Esophagus muscularis mucosa (tissue), 4 donors: Measurements from ENCODE around the gene REC8. TPM values are rescaled to one million over a fixed set of nuclear protein-coding genes. Genes with fewer than 3 reads are reported as not detected.
A peak's percentile ranks its signal among the peaks of the same experiment; 100 is the strongest.

Experiments
- DNase-seq: peaks from one replicate; pipeline ENCODE4 v3.0.0-alpha.2; 2017; ENCODE audit errors: extremely low spot score
- H3K27ac ChIP-seq, 4 donors: fragments of 200-600 bp; sonication (generic); replicated peaks in 1 of 4; 1 replicate in 3 of 4; 2 replicates in 1 of 4; pipeline ENCODE4 v1.5.1; 2016 to 2019; ENCODE audit warnings: mild to moderate bottlenecking in 1 of 4
- H3K27me3 ChIP-seq, 4 donors: fragments of 200-600 bp; sonication (generic); one replicate each; pipeline versions ENCODE4 v1.5.1 to v1.6.0; 2016 to 2019
- H3K36me3 ChIP-seq, 4 donors: fragments of 200-600 bp; sonication (generic); one replicate each; pipeline ENCODE4 v1.5.1; 2016 to 2019
- H3K4me1 ChIP-seq, 4 donors: fragments of 200-600 bp; sonication (generic); one replicate each; pipeline ENCODE4 v1.5.1; 2016 to 2019
- H3K4me3 ChIP-seq, 4 donors: fragments of 200-600 bp; sonication (generic); 1 replicate in 2 of 4; 2 replicates in 2 of 4; pipeline ENCODE4 v1.5.1; 2016 to 2019; ENCODE audit warnings: mild to moderate bottlenecking in 4 of 4, moderate library complexity in 1 of 4
- H3K9me3 ChIP-seq, 4 donors: fragments of 200-600 bp; sonication (generic); 1 replicate in 3 of 4; 2 replicates in 1 of 4; pipeline ENCODE4 v1.5.1; 2016 to 2019
- CTCF ChIP-seq, 3 experiments: fragments of 200-600 bp in 2 of 3; fragments of 450-650 bp in 1 of 3; sonication (generic) in 2 of 3; IDR thresholded peaks; one replicate each; pipeline ENCODE4 v1.5.1; 2017 to 2019; ENCODE audit warnings: antibody characterized with exemption in 3 of 3, mild to moderate bottlenecking in 2 of 3, moderate library complexity in 1 of 3
- EP300 ChIP-seq: sonication (generic); formaldehyde crosslinking; IDR thresholded peaks from one replicate; pipeline ENCODE4 v1.6.1; 2017; ENCODE audit warnings: antibody characterized with exemption
- POLR2A ChIP-seq: fragments of 450-650 bp; IDR thresholded peaks from one replicate; pipeline ENCODE4 v1.6.1; 2017; ENCODE audit warnings: antibody characterized with exemption, moderate library complexity, mild to moderate bottlenecking, low read depth
- POLR2AphosphoS5 ChIP-seq, 2 donors: sonication (generic); formaldehyde crosslinking; IDR thresholded peaks; one replicate each; pipeline ENCODE4 v1.6.1; 2017; ENCODE audit warnings: antibody characterized with exemption in 2 of 2
- WGBS: methylation state at CpG from one replicate; pipeline ENCODE4 v1.1.5; 2018; 5-methylcytosine and 5-hydroxymethylcytosine counted together
- intact Hi-C: fragments of 100-400 bp; cut with DNase I; formaldehyde crosslinking; loops from one replicate; pipeline ENCODE4 v1.15.1; 2023
- total RNA-seq, 4 donors: library from RNA; depleted of rRNA; stranded (reverse); fragments of >200 nt; gene quantifications; one replicate each; pipeline versions ENCODE4 v1.1.0 to v1.2.1, GENCODE V29; 2016

Gene REC8
- total RNA-seq, 4 donors from 2014 or later = 4.6 to 5.9 (median 5.0) TPM

GRCh38 chr14:24211311-24211710, 39.4 kb downstream of the REC8 start:
- Histone ChIP-seq H3K36me3 (peaks cover 13 to 52% (median 47%) of the 10 kb centered on the region in 4 donors), H3K27me3 (peaks cover 0 to 6% (median 0%) of the 10 kb centered on the region in 4 donors), H3K9me3 (no peaks in the 10 kb centered on the region), H3K4me1 (peaks cover 26 to 54% (median 42%) of the 10 kb centered on the region in 4 donors), H3K27ac (no peak overlapping the region), H3K4me3 (no peak overlapping the region)
- TF ChIP-seq EP300 = no peak
- 84% methylated on average over 6 of the region's 6 CpGs for WGBS
- no peak for DNase-seq
- intact Hi-C loops = no loop called here

GRCh38 chr14:24212924-24213865, 41.3 kb downstream of the REC8 start, which contains the start of gene CHMP4A:
CHMP4A (minus strand) TSS chr14:24213488; CDS start chr14:24213439, 49 bp downstream.
- WGBS = 1% methylated on average over 21 of the region's 53 CpGs
- peaks cover 12 to 50% (median 44%) of the 10 kb centered on the region in 4 donors for H3K36me3 ChIP-seq
- H3K9me3 ChIP-seq = no peaks in the 10 kb centered on the region
- H3K4me3 ChIP-seq = peak within 1 kb of the TSS; percentile 75 to 97 (median 81)
- intact Hi-C loops = loop anchor here (2.0 kb wide), 1 partner anchor 18 kb away; the partner anchor contains the start of gene TM9SF1
- H3K27me3 ChIP-seq = peaks cover 0 to 6% (median 0%) of the 10 kb centered on the region in 4 donors
- TF ChIP-seq POLR2AphosphoS5 (IDR thresholded peaks at IDR 0.05) (peak; percentile 99), EP300 (no peak), POLR2A (peak; percentile 89), CTCF (IDR thresholded peaks at IDR 0.05) (peak in 1 of 3 experiments; percentile 26)
- H3K27ac ChIP-seq = peak within 1 kb of the TSS; percentile 92 to 99 (median 96)
- DNase-seq = peak; percentile 100
- peaks cover 26 to 56% (median 43%) of the 10 kb centered on the region in 4 donors for H3K4me1 ChIP-seq

GRCh38 chr14:24213866-24214662, 42.2 kb downstream of the REC8 start:
- H3K4me3 ChIP-seq = peak overlapping the region; percentile 75 to 97 (median 81)
- peaks cover 0 to 6% (median 0%) of the 10 kb centered on the region in 4 donors for H3K27me3 ChIP-seq
- TF ChIP-seq POLR2AphosphoS5 (IDR thresholded peaks at IDR 0.05) (no peak), EP300 (no peak), POLR2A (no peak), CTCF (IDR thresholded peaks at IDR 0.05) (no peak)
- intact Hi-C loops = loop anchor here (2.0 kb wide), 1 partner anchor 19 kb away; the partner anchor contains the start of gene TM9SF1
- H3K9me3 ChIP-seq = no peaks in the 10 kb centered on the region
- WGBS = 92% methylated on average over 7 of the region's 7 CpGs
- DNase-seq = no peak
- peaks cover 11 to 45% (median 36%) of the 10 kb centered on the region in 4 donors for H3K36me3 ChIP-seq
- peaks cover 26 to 56% (median 43%) of the 10 kb centered on the region in 4 donors for H3K4me1 ChIP-seq
- peak overlapping the region; percentile 92 to 99 (median 96) for H3K27ac ChIP-seq

- WGBS = under 1% methylated on average over 15 of the region's 40 CpGs
Observed at GRCh38 chr14:24215495-24216344, 43.8 kb downstream of the REC8 start, which contains the start of gene MDP1. MDP1 (minus strand) TSS chr14:24216066; CDS start chr14:24215955, 111 bp downstream.

More at GRCh38 chr14:24215495-24216344, 43.8 kb downstream of the REC8 start, which contains the start of gene MDP1:
- peak within 1 kb of the TSS; percentile 63 to 78 (median 73) for H3K4me3 ChIP-seq
- H3K9me3 ChIP-seq = no peaks in the 10 kb centered on the region
- H3K36me3 ChIP-seq = peaks cover 0 to 28% (median 20%) of the 10 kb centered on the region in 4 donors
- DNase-seq = peak; percentile 96
- H3K27me3 ChIP-seq = peaks cover 0 to 6% (median 0%) of the 10 kb centered on the region in 4 donors
- H3K4me1 ChIP-seq = peaks cover 26 to 48% (median 43%) of the 10 kb centered on the region in 4 donors
- intact Hi-C loops = no loop called here
- TF ChIP-seq POLR2AphosphoS5 (IDR thresholded peaks at IDR 0.05) (peak; percentile 95 to 97), CTCF (IDR thresholded peaks at IDR 0.05) (peak; percentile 49 to 60 (median 53)), POLR2A (peak; percentile 50), EP300 (no peak)
- peak within 1 kb of the TSS; percentile 92 to 99 (median 96) for H3K27ac ChIP-seq
